Breast epithelium (tissue), 4 donors: ENCODE measurements around the gene UNC5B. TPM values are rescaled to one million over a fixed set of nuclear protein-coding genes. Genes with fewer than 3 reads are reported as not detected.
"Not testable (repeated sequence)": the region's sequence is repeated elsewhere in the genome, so short reads cannot be mapped to it uniquely, and the experiment has no call there.

Experiments used
- DNase-seq, 2 donors: peaks; one replicate each; pipeline ENCODE4 v3.0.0-alpha.2; 2019; ENCODE audit warnings: low spot score in 2 of 2
- H3K27ac ChIP-seq, 2 donors: fragments of 200-600 bp; sonication (generic) in 1 of 2; one replicate each; pipeline ENCODE4 v1.5.1; 2016 to 2019; ENCODE audit warnings: mild to moderate bottlenecking in 1 of 2
- H3K27me3 ChIP-seq, 2 donors: fragments of 200-600 bp; sonication (generic) in 1 of 2; one replicate each; pipeline versions ENCODE4 v1.5.1 to v1.6.0; 2017 to 2019; ENCODE audit warnings: control low read depth in 1 of 2, mild to moderate bottlenecking in 1 of 2
- H3K36me3 ChIP-seq: fragments of 200-600 bp; one replicate; pipeline ENCODE4 v1.5.1; 2019
- H3K4me1 ChIP-seq, 2 donors: fragments of 200-600 bp; sonication (generic); one replicate each; pipeline ENCODE4 v1.5.1; 2016 to 2019; ENCODE audit warnings: control low read depth in 1 of 2
- H3K4me3 ChIP-seq, 3 donors: fragments of 200-600 bp; sonication (generic); 1 replicate in 2 of 3; 2 replicates in 1 of 3; pipeline ENCODE4 v1.5.1; 2016 to 2019; ENCODE audit warnings: mild to moderate bottlenecking in 3 of 3, moderate library complexity in 2 of 3
- H3K9me3 ChIP-seq, 2 donors: fragments of 200-600 bp; sonication (generic) in 1 of 2; one replicate each; pipeline ENCODE4 v1.5.1; 2016 to 2019; ENCODE audit warnings: control low read depth in 1 of 2
- POLR2A ChIP-seq: fragments of 450-650 bp; IDR thresholded peaks from one replicate; pipeline ENCODE4 v1.6.1; 2016; ENCODE audit warnings: antibody characterized with exemption, mild to moderate bottlenecking, moderate library complexity
- POLR2AphosphoS5 ChIP-seq, 3 donors: sonication (generic); formaldehyde crosslinking; IDR thresholded peaks; one replicate each; pipeline ENCODE4 v1.6.1; 2017; ENCODE audit warnings: antibody characterized with exemption in 3 of 3
- intact Hi-C: fragments of 100-400 bp; cut with DNase I; formaldehyde crosslinking; loops from one replicate; pipeline ENCODE4 v1.15.1; 2023; ENCODE audit warnings: low total_unique reads
- total RNA-seq, 3 donors: library from RNA; depleted of rRNA; stranded (reverse); fragments of >200 nt; gene quantifications; one replicate each; pipeline ENCODE4 v1.1.0, GENCODE V29; 2016
- TF ChIP-seq, protein P1 (sequence below), 3 donors: fragments of 450-650 bp; IDR thresholded peaks; one replicate each; pipeline ENCODE4 v1.5.1; 2016 to 2017; ENCODE audit warnings: antibody characterized with exemption in 3 of 3, mild to moderate bottlenecking in 3 of 3, moderate library complexity in 3 of 3

The UNC5B gene
- total RNA-seq, 3 donors from 2014 or later, result 0.80 to 4.9 (median 3.5) TPM

DNA sequence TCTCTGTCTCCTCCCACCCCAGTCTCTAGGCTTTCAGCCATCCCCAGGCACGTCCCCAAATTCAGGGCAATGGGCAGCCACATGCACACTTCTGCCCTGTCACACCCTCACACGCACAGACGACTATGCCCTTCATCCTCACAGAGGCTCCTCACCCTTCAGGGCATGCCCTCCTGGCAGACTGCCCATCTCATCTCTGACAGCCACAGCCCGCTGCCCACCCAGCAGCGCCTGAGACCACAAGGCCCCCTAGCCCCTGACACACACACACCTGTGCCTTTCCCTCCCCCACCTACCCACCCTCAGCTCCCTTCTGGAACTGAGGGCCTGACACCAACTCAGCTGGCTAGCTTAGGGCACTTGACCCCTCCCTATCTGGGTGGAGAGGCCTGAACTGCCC lies 83.7 kb downstream of the UNC5B start:
- Histone ChIP-seq H3K4me1 (no peaks in the 10 kb centered on the region), H3K36me3 (no peaks in the 10 kb centered on the region), H3K9me3 (no peaks in the 10 kb centered on the region), H3K27ac (no peak overlapping the region), H3K4me3 (no peak overlapping the region), H3K27me3 (no peaks in the 10 kb centered on the region)
- no peak for DNase-seq
- intact Hi-C loops, result no loop called here
- TF ChIP-seq POLR2AphosphoS5 (IDR thresholded peaks at IDR 0.05), result no peak

DNA sequence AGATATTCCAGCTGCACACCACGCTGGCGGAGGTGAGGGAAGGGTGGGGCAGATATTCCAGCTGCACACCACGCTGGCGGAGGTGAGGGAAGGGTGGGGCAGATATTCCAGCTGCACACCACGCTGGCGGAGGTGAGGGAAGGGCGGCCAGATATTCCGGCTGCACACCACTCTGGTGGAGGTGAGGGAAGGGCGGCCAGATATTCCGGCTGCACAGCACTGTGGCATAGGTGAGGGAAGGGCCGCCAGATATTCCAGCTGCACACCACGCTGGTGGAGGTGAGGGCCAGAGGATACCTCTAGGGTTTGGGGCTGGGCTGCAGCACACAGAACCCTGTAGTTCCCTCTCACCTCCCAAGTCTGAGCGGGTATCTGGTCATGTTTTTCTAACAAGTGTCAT lies 84.4 kb downstream of the UNC5B start:
- H3K27me3 ChIP-seq, H3K36me3 ChIP-seq, intact Hi-C loops, H3K4me1 ChIP-seq, H3K9me3 ChIP-seq, H3K4me3 ChIP-seq, DNase-seq, H3K27ac ChIP-seq: not testable (repeated sequence)

DNA sequence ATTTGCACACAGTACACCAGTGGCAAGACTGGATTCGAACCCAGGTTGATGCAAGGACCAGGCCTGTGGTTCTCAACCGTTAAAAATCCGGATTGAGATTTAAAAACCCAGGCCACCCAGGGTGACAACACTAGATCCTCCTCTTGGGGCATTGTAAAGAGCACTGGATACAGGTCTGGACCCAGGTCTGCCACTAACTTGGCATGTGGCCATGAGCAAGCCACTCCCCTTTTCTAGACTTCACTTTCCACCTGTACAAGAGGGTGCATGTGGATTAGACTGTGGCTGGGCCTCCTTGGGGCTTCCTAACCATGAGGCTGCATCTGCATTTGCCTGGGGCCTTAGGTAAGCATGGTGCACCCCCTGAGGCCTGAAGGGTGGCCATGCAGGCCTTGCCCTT lies 85.0 kb downstream of the UNC5B start:
- H3K36me3 ChIP-seq, result no peaks in the 10 kb centered on the region
- H3K27ac ChIP-seq, result no peak overlapping the region
- intact Hi-C loops, result no loop called here
- no peaks in the 10 kb centered on the region for H3K4me1 ChIP-seq
- TF ChIP-seq POLR2AphosphoS5 (IDR thresholded peaks at IDR 0.05) (no peak), POLR2A (no peak)
- TF ChIP-seq, protein P1, sequence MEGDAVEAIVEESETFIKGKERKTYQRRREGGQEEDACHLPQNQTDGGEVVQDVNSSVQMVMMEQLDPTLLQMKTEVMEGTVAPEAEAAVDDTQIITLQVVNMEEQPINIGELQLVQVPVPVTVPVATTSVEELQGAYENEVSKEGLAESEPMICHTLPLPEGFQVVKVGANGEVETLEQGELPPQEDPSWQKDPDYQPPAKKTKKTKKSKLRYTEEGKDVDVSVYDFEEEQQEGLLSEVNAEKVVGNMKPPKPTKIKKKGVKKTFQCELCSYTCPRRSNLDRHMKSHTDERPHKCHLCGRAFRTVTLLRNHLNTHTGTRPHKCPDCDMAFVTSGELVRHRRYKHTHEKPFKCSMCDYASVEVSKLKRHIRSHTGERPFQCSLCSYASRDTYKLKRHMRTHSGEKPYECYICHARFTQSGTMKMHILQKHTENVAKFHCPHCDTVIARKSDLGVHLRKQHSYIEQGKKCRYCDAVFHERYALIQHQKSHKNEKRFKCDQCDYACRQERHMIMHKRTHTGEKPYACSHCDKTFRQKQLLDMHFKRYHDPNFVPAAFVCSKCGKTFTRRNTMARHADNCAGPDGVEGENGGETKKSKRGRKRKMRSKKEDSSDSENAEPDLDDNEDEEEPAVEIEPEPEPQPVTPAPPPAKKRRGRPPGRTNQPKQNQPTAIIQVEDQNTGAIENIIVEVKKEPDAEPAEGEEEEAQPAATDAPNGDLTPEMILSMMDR (IDR thresholded peaks at IDR 0.05), result no peak
- H3K4me3 ChIP-seq, result no peak overlapping the region
- no peaks in the 10 kb centered on the region for H3K9me3 ChIP-seq
- no peaks in the 10 kb centered on the region for H3K27me3 ChIP-seq
- no peak for DNase-seq

DNA sequence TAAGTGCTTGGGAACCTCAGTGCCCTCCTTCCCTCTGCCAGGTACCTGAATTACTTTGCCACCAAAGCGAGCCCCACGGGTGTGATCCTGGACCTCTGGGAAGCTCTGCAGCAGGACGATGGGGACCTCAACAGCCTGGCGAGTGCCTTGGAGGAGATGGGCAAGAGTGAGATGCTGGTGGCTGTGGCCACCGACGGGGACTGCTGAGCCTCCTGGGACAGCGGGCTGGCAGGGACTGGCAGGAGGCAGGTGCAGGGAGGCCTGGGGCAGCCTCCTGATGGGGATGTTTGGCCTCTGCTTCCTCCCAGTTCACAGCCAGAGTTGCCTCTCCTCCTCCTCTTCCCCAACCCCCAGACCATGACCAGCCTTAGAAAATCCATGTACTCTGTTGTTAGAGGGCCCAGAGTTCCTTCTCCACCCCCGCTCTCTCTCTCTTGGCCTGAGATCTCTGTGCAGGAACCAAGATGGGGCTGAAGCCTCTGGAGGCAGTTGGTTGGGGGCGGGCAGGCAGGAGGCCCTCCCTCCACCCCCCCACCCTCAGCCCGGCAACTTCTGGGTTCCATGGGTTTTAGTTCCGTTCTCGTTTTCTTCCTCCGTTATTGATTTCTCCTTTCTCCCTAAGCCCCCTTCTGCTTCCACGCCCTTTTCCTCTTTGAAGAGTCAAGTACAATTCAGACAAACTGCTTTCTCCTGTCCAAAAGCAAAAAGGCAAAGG lies 86.9 kb downstream of the UNC5B start:
- no peak for DNase-seq
- Histone ChIP-seq H3K9me3 (no peaks in the 10 kb centered on the region), H3K4me1 (no peaks in the 10 kb centered on the region), H3K36me3 (no peaks in the 10 kb centered on the region), H3K4me3 (no peak overlapping the region), H3K27ac (peak overlapping the region in 1 of 2 donors; percentile 48), H3K27me3 (no peaks in the 10 kb centered on the region)
- intact Hi-C loops, result no loop called here
- TF ChIP-seq POLR2AphosphoS5 (IDR thresholded peaks at IDR 0.05) (no peak), POLR2A (no peak)
- TF ChIP-seq, protein P1 (IDR thresholded peaks at IDR 0.05), result no peak

DNA sequence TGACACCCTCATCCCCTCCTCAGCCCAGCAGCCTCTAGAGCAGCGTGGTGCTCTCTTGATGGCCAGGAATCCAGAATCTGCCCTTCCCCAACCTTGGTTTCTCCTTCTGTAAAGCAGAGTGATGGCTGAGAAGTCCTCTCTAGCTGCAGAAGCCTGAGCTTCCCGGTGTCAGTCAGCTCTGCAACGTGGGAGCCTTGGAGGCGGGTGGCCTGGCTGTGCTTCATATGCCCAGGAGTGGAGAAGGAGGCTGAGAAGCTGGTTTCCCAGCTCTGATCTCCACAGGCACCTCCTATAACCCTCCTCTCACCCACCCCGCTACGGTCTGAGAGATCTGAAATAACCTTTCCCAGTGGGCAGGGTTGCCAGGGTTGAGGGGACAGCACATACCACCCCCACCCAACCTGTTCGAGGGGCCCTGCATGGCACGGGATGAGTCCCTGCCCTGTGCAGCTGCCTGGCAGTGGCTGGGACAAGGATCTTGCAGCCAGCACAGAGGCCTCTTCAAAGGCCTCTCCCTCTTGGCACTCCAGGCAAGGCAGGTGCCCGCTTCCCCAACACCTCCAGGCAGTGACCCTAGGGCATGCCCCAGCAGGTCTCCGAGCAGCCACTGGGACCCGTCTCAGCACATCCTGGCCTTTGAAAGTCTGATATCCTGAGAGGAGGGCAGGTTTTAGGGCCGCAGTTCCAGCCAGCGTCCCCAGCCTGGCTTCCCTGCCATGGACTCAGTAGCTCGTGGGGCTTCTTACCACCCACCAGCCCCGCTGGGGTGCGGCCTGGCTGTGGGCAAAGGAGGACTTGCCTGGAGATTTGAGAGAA lies 88.4 kb downstream of the UNC5B start:
- H3K4me3 ChIP-seq, result no peak overlapping the region
- intact Hi-C loops, result no loop called here
- DNase-seq, result no peak
- no peaks in the 10 kb centered on the region for H3K27me3 ChIP-seq
- no peaks in the 10 kb centered on the region for H3K36me3 ChIP-seq
- H3K4me1 ChIP-seq, result no peaks in the 10 kb centered on the region
- H3K27ac ChIP-seq, result peak overlapping the region; percentile 20 to 48
- H3K9me3 ChIP-seq, result no peaks in the 10 kb centered on the region
- no peak for TF ChIP-seq POLR2A
- TF ChIP-seq, protein P1 (IDR thresholded peaks at IDR 0.05), result no peak
- TF ChIP-seq POLR2AphosphoS5 (IDR thresholded peaks at IDR 0.05), result no peak

DNA sequence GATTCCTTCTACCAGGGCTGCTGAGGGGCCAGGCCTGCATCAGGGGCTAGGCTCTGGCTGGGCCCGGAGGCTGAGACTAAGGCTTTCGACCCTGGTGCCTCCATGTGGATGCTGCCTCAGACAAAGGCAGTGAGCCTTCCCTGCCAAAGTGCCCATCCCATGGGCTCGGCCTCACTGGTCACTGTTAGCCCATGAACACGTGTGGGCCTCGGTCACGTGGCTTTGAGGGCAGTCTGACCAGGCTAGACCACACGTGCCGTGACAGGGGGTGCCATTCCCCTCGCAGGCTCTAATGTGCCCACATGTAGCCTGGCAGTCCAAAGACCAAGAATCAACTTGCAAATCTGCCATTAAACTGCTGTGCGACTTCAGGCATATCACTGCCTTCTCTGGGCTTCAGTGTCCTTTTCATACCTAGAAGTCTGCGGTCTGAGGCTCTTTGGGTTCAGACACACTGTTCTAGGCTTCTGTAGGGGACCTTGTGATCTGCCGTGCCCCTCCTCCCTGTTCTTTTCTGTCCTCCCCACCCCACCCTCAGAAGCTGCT lies 89.1 kb downstream of the UNC5B start:
- H3K27me3 ChIP-seq, result no peaks in the 10 kb centered on the region
- peak overlapping the region in 1 of 2 donors; percentile 17 for H3K27ac ChIP-seq
- intact Hi-C loops, result no loop called here
- H3K9me3 ChIP-seq, result no peaks in the 10 kb centered on the region
- H3K36me3 ChIP-seq, result no peaks in the 10 kb centered on the region
- no peak for DNase-seq
- TF ChIP-seq, protein P1 (IDR thresholded peaks at IDR 0.05), result no peak
- TF ChIP-seq POLR2A, result no peak
- H3K4me1 ChIP-seq, result no peaks in the 10 kb centered on the region
- H3K4me3 ChIP-seq, result no peak overlapping the region
